H1 (cell line): Measurements from ENCODE around the gene AGBL1. TPM values are rescaled to one million over a fixed set of nuclear protein-coding genes. Genes with fewer than 3 reads are reported as not detected.

Experiments
- RAD21 ChIP-seq, 2 experiments: IDR thresholded peaks in 1 of 2; conservative IDR thresholded peaks in 1 of 2; 2 replicates each; pipeline ENCODE4 v1.6.1; 2011; ENCODE audit warnings: low read depth in 2 of 2, low read length in 2 of 2, improper control_type of control experiment in 1 of 2, inconsistent platforms in 1 of 2, mild to moderate bottlenecking in 1 of 2, moderate library complexity in 1 of 2
- SIN3A ChIP-seq, 2 experiments: IDR thresholded peaks in 1 of 2; conservative IDR thresholded peaks in 1 of 2; 2 replicates each; pipeline ENCODE4 v1.6.1; 2011 to 2012; ENCODE audit warnings: low read length in 2 of 2, improper control_type of control experiment in 1 of 2, low read depth in 1 of 2, mild to moderate bottlenecking in 1 of 2
- polyA plus RNA-seq, 7 experiments: library from polyadenylated mRNA; depleted of rRNA in 3 of 7; stranded (reverse) in 5 of 7; unstranded in 2 of 7; fragments of >200 nt in 5 of 7; fragments of 200-250 nt in 2 of 7; gene quantifications; 1 replicate in 5 of 7; 2 replicates in 1 of 7; 4 replicates in 1 of 7; pipeline versions ENCODE4 v1.2.1 to v1.2.3, GENCODE V29; 2011 to 2013; ENCODE audit warnings: missing spikeins in 2 of 7, mixed read lengths in 2 of 7
- total RNA-seq: library from RNA; stranded (reverse); fragmentation: NEBNext Ultra II Directional; extraction: Animal tissue kit (Norgen Biotek cat#: 25700); gene quantifications from 2 replicates; pipeline ENCODE4 v1.2.1, GENCODE V29; 2021

AGBL1 gene
- total and polyA plus RNA-seq, 2 of the 8 experiments (the other 6 are each of a cell fraction or from before 2014, with no cell fraction given) = not detected

DNA sequence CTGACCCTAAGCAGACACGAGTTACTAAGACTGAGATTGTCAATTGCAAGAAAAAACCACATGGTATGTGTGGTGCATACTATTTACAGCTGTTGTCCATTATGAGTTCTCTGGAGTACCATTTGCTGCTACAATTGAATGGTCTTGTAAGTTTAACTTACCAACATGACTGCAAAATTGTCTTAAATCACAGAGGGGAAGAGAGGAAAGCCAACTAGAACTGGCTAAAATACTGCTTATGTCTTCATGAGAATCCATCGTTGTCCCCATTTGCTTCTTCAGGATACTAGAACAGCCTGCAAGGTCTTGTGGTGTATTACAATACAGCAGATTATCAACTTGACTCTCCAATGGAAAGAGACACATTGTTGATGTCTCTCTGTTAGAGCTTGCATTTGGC, 313.2 kb downstream of the AGBL1 start (continued):
- TF ChIP-seq RAD21 (IDR thresholded peaks at IDR 0.05 in 1 of 2, conservative IDR thresholded peaks at IDR 0.05 in 1 of 2; ENCODE audit: low read depth in 2 of 2, low read length in 2 of 2) (no peak), SIN3A (conservative IDR thresholded peaks at IDR 0.05 in 1 of 2, IDR thresholded peaks at IDR 0.05 in 1 of 2; ENCODE audit: low read depth in 1 of 2, low read length in 2 of 2) (no peak)
